Progenitor cell of endocrine pancreas (in vitro differentiated cells): ENCODE data around the gene ALDH3B1. TPM values are rescaled to one million over a fixed set of nuclear protein-coding genes. Genes with fewer than 3 reads are reported as not detected.

ENCODE experiments used
- DNase-seq: peaks from one replicate; pipeline ENCODE4 v3.0.0; 2021; ENCODE audit warnings: low spot score; ENCODE audit not compliant: unreplicated experiment
- H3K27ac Mint-ChIP-seq: 2 replicates; pipeline ENCODE4 v1.8.0; 2021; ENCODE audit warnings: mild to moderate bottlenecking, moderate library complexity, mixed read lengths
- H3K27me3 Mint-ChIP-seq: 2 replicates; pipeline ENCODE4 v1.8.0; 2021; ENCODE audit warnings: mixed read lengths
- H3K36me3 Mint-ChIP-seq: 2 replicates; pipeline ENCODE4 v1.8.0; 2022; ENCODE audit warnings: mixed read lengths; ENCODE audit not compliant: insufficient read depth
- H3K4me1 Mint-ChIP-seq: 2 replicates; pipeline ENCODE4 v1.8.0; 2021; ENCODE audit warnings: low read depth, mixed read lengths
- H3K4me3 Mint-ChIP-seq: 2 replicates; pipeline ENCODE4 v1.8.0; 2021; ENCODE audit warnings: low read depth, mild to moderate bottlenecking, moderate library complexity, mixed read lengths
- H3K9me3 Mint-ChIP-seq: 2 replicates; pipeline ENCODE4 v1.8.0; 2021; ENCODE audit warnings: low read depth, mixed read lengths
- CTCF ChIP-seq: fragments of 200-600 bp; sonication (generic); IDR thresholded peaks from one replicate; pipeline ENCODE4 v1.5.0; 2021; ENCODE audit warnings: antibody characterized with exemption, mild to moderate bottlenecking; ENCODE audit not compliant: unreplicated experiment
- total RNA-seq: library from RNA; stranded (reverse); gene quantifications from 2 replicates; pipeline ENCODE4 v1.2.1, GENCODE V29; 2021

ALDH3B1 gene
- total RNA-seq, 1 donor from 2014 or later = not detected

GRCh38 chr11:68043349-68044144, 33.4 kb downstream of the ALDH3B1 start:
- Mint-ChIP-seq H3K4me1 (peaks cover 2% of the 10 kb centered on the region), H3K27ac (no peak overlapping the region)

GRCh38 chr11:68044145-68044813, 34.2 kb downstream of the ALDH3B1 start:
- DNase-seq = no peak
- Mint-ChIP-seq H3K4me1 (peaks cover 2% of the 10 kb centered on the region), H3K36me3 (no peaks in the 10 kb centered on the region), H3K4me3 (no peak overlapping the region), H3K9me3 (no peaks in the 10 kb centered on the region), H3K27me3 (no peaks in the 10 kb centered on the region), H3K27ac (no peak overlapping the region)
- no peak for TF ChIP-seq CTCF

More at GRCh38 chr11:68043349-68044144, 33.4 kb downstream of the ALDH3B1 start:
- Mint-ChIP-seq H3K27me3 (no peaks in the 10 kb centered on the region), H3K36me3 (no peaks in the 10 kb centered on the region), H3K9me3 (no peaks in the 10 kb centered on the region), H3K4me3 (no peak overlapping the region)
- no peak for DNase-seq
- no peak for TF ChIP-seq CTCF

GRCh38 chr11:68044898-68045351, 34.8 kb downstream of the ALDH3B1 start:
- Mint-ChIP-seq H3K36me3 (no peaks in the 10 kb centered on the region), H3K27me3 (no peaks in the 10 kb centered on the region), H3K27ac (no peak overlapping the region), H3K4me3 (no peak overlapping the region), H3K9me3 (no peaks in the 10 kb centered on the region), H3K4me1 (peaks cover 2% of the 10 kb centered on the region)
- no peak for TF ChIP-seq CTCF
- DNase-seq = no peak

- no peaks in the 10 kb centered on the region for H3K27me3 Mint-ChIP-seq
- H3K36me3 Mint-ChIP-seq = peaks cover 2% of the 10 kb centered on the region
- no peak for TF ChIP-seq CTCF
- no peak for DNase-seq
- H3K4me1 Mint-ChIP-seq = no peaks in the 10 kb centered on the region
- H3K27ac Mint-ChIP-seq = no peak overlapping the region
- H3K9me3 Mint-ChIP-seq = no peaks in the 10 kb centered on the region
- H3K4me3 Mint-ChIP-seq = no peak overlapping the region
Measured at GRCh38 chr11:68047437-68048290, 37.5 kb downstream of the ALDH3B1 start.
